ENCODE measurements around the gene MARCHF6. TPM values are rescaled to one million over a fixed set of nuclear protein-coding genes. Genes with fewer than 3 reads are reported as not detected.

MARCHF6 gene
- total and polyA plus RNA-seq, 9 of the 15 experiments (the other 6 are each of a cell fraction or from before 2014, with no cell fraction given): 74.1 to 456 (median 116) TPM

- H3K4me1 ChIP-seq (replicated peaks in 1 of 2; ENCODE audit: control insufficient read depth in 2 of 2, insufficient read depth in 2 of 2, low read length in 2 of 2): no peaks in the 10 kb centered on the region; a peak in 3 of 5 replicates
- H3K4me2 ChIP-seq (ENCODE audit: insufficient read depth, low read length): no peak overlapping the region
- H3K4me3 ChIP-seq: no peak overlapping the region
- intact Hi-C loops (cut with micrococcal nuclease): loop anchor here (1.0 kb wide), 1 partner anchor 12 kb away; no protein-coding TSS in a partner anchor
- no peaks in the 10 kb centered on the region for H4K20me1 ChIP-seq (replicated peaks; ENCODE audit: control insufficient read depth, insufficient read depth, low read length)
- no peak for DNase-seq (ENCODE audit: extremely low read depth in 1 of 4, low spot score in 3 of 4)
- FAIRE-seq: no peak
- BruUV-seq (replicated peaks): no TSS peak
- H3K9me3 ChIP-seq (replicated peaks; ENCODE audit: control insufficient read depth, insufficient read depth, low read depth, low read length): no peaks in the 10 kb centered on the region
- in situ Hi-C loops (cut with MboI): no loop called here
- no peaks in the 10 kb centered on the region for H3K36me3 ChIP-seq (ENCODE audit: control insufficient read depth, insufficient read depth, low read length)
- H2AFZ ChIP-seq (ENCODE audit: low read depth, low read length): no peak overlapping the region
- no peak overlapping the region for H3K27ac ChIP-seq (ENCODE audit: extremely low read depth, low read depth, low read length)
- H3K27me3 ChIP-seq (ENCODE audit: control insufficient read depth in 2 of 2, insufficient read depth in 2 of 2, low read length in 2 of 2): no peaks in the 10 kb centered on the region
- H3K9ac ChIP-seq (ENCODE audit: insufficient read depth in 1 of 2, low read depth in 2 of 2, low read length in 2 of 2): no peak overlapping the region
- ChIA-PET POLR2A (interaction anchor here (1.9 to 4.6 kb wide), 2 partner anchors 9 to 14 kb away, joined by 7 to 17 read pairs; partner anchors contain the start of gene MARCHF6), CTCF (ENCODE audit: low intra/inter-chr PET ratio) (no interaction called here)
- no peaks in the 10 kb centered on the region for H3K79me2 ChIP-seq (ENCODE audit: control insufficient read depth, insufficient read depth, low read length)
- 31% methylated on average over 3 of the region's 3 CpGs for WGBS (ENCODE audit: insufficient coverage, low coverage, missing lambda C conversion rate)
- no peaks in the 10 kb centered on the region for H3K9me1 ChIP-seq (ENCODE audit: control insufficient read depth, insufficient read depth, low read length)
- TF ChIP-seq CGGBP1 (CRISPR knock-in tag; IDR thresholded peaks at IDR 0.05) (no peak), CBFA2T3 (IDR thresholded peaks at IDR 0.05) (peak; percentile 16; the same call in 1 of the 2 replicates), ETV5 (CRISPR knock-in tag; IDR thresholded peaks at IDR 0.05; ENCODE audit: low read depth) (no peak), TCF3 (CRISPR knock-in tag; IDR thresholded peaks at IDR 0.05) (peak; percentile 9; the same call in 1 of the 2 replicates), NUFIP1 (IDR thresholded peaks at IDR 0.05; ENCODE audit: partially characterized antibody) (no peak), MAFK (IDR thresholded peaks at IDR 0.05; ENCODE audit: low read length) (no peak), ZNF239 (CRISPR knock-in tag; IDR thresholded peaks at IDR 0.05) (no peak), ETV6 (IDR thresholded peaks at IDR 0.05; ENCODE audit: borderline replicate concordance in 1 of 2, low read depth in 2 of 2, low read length in 1 of 2) (no peak), ETV6 (CRISPR knock-in tag; IDR thresholded peaks at IDR 0.05; ENCODE audit: borderline replicate concordance) (no peak)
- ATAC-seq: peak; percentile 16; the same call in 2 of the 3 replicates
Observed at GRCh38 chr5:10339958-10340357, 13.5 kb upstream of the MARCHF6 start.
